Uterus (tissue), 4 donors: ENCODE data around the gene TOMM7. TPM values are rescaled to one million over a fixed set of nuclear protein-coding genes. Genes with fewer than 3 reads are reported as not detected.
"Not testable (repeated sequence)": the region's sequence is repeated elsewhere in the genome, so short reads cannot be mapped to it uniquely, and the experiment has no call there.

Experiments
- DNase-seq, 2 donors: peaks; one replicate each; pipeline ENCODE4 v3.0.0-alpha.2; 2019 to 2020
- H3K27ac ChIP-seq, 2 donors: fragments of 200-600 bp; sonication (generic); 1 replicate in 1 of 2; 2 replicates in 1 of 2; pipeline ENCODE4 v1.5.1; 2016 to 2018
- H3K27me3 ChIP-seq, 2 donors: fragments of 200-600 bp; sonication (generic); one replicate each; pipeline ENCODE4 v1.5.1; 2018 to 2019; ENCODE audit warnings: control low read depth in 1 of 2
- H3K36me3 ChIP-seq, 2 donors: fragments of 200-600 bp; sonication (generic); one replicate each; pipeline ENCODE4 v1.5.1; 2019; ENCODE audit warnings: control low read depth in 1 of 2
- H3K4me1 ChIP-seq, 2 donors: fragments of 200-600 bp; sonication (generic); one replicate each; pipeline ENCODE4 v1.5.1; 2018 to 2019; ENCODE audit warnings: control low read depth in 1 of 2
- H3K4me3 ChIP-seq, 2 donors: fragments of 200-600 bp; sonication (generic); 1 replicate in 1 of 2; 2 replicates in 1 of 2; pipeline ENCODE4 v1.5.1; 2018 to 2019; ENCODE audit warnings: mild to moderate bottlenecking in 1 of 2
- H3K9me3 ChIP-seq, 2 donors: fragments of 200-600 bp; sonication (generic); one replicate each; pipeline ENCODE4 v1.5.1; 2019; ENCODE audit warnings: control low read depth in 1 of 2
- POLR2A ChIP-seq, 2 donors: fragments of 450-650 bp; IDR thresholded peaks; one replicate each; pipeline ENCODE4 v1.6.1; 2016; ENCODE audit warnings: antibody characterized with exemption in 2 of 2, mild to moderate bottlenecking in 1 of 2, moderate library complexity in 1 of 2
- intact Hi-C: fragments of 100-400 bp; cut with DNase I; formaldehyde crosslinking; loops from one replicate; pipeline ENCODE4 v1.15.1; 2023; ENCODE audit warnings: low total_unique reads
- total RNA-seq, 4 donors: library from RNA; depleted of rRNA in 3 of 4; stranded (reverse); fragments of >200 nt in 3 of 4; gene quantifications; one replicate each; pipeline versions ENCODE4 v1.1.0 to v1.2.4, GENCODE V29; 2014 to 2023
- TF ChIP-seq, protein P1 (sequence below), 4 experiments: fragments of 200-600 bp in 2 of 4; fragments of 450-650 bp in 2 of 4; sonication (generic) in 2 of 4; IDR thresholded peaks; one replicate each; pipeline ENCODE4 v1.5.1; 2016 to 2019; ENCODE audit warnings: antibody characterized with exemption in 4 of 4, mild to moderate bottlenecking in 2 of 4, moderate library complexity in 1 of 4
- donor health status: DM: yes; HTN: yes; CAD: no.

The TOMM7 gene
- total RNA-seq, 4 donors from 2014 or later: 73.0 to 411 (median 210) TPM

DNA sequence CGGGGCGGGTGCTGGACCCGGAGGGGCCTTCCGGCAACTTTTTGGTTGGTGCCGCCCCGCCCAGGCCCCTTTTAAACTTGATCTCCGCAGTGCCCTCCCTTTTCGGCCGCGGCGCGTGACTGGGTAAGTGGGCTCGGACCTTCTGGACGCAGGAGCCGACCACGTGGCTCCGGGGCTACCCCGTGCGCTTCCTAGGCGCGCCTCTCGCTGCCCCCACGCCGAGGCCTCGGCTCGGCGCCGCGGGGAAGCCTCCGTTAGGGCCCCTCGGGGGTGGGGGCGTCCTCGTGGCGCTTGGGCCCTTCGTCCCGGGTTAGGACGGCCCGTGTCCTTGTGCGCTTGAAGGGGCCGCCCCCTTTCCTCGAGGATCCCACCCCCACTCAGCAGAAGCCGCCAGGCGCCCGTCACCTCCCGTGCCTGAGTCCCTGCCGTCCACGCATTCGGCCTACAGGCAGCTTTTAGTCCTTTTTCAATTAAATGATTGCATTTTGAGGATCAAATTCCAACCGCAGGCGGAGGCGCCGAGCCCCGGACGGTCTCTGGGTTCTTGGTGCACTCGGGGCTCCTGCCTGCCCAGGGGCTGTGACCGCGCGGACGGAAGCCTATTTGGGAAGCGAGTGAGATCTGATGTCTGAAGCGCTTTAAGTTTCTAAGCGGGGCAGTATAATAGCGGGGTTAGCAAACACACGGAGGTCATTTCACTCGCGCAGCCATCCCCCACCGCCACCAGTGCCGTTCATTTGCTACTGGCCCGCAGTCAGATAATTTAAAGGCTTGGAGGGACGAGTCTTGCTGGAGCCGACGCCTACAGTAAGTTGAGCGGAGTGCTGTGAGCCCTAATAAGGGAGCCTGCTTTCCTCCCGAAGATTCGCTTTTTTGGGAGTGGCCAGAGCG lies 31.8 kb upstream of the TOMM7 start:
- TF ChIP-seq, protein P1, sequence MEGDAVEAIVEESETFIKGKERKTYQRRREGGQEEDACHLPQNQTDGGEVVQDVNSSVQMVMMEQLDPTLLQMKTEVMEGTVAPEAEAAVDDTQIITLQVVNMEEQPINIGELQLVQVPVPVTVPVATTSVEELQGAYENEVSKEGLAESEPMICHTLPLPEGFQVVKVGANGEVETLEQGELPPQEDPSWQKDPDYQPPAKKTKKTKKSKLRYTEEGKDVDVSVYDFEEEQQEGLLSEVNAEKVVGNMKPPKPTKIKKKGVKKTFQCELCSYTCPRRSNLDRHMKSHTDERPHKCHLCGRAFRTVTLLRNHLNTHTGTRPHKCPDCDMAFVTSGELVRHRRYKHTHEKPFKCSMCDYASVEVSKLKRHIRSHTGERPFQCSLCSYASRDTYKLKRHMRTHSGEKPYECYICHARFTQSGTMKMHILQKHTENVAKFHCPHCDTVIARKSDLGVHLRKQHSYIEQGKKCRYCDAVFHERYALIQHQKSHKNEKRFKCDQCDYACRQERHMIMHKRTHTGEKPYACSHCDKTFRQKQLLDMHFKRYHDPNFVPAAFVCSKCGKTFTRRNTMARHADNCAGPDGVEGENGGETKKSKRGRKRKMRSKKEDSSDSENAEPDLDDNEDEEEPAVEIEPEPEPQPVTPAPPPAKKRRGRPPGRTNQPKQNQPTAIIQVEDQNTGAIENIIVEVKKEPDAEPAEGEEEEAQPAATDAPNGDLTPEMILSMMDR (IDR thresholded peaks at IDR 0.05): peak in 2 of 4 experiments; percentile 51
- peak; percentile 43 to 66 for TF ChIP-seq POLR2A (IDR thresholded peaks at IDR 0.05)
- no peaks in the 10 kb centered on the region for H3K9me3 ChIP-seq
- intact Hi-C loops: no loop called here
- peak overlapping the region; percentile 97 to 98 for H3K27ac ChIP-seq
- peak overlapping the region; percentile 76 to 92 for H3K4me3 ChIP-seq
- no peaks in the 10 kb centered on the region for H3K4me1 ChIP-seq
- DNase-seq: peak; percentile 91 to 95
- no peaks in the 10 kb centered on the region for H3K36me3 ChIP-seq
- no peaks in the 10 kb centered on the region for H3K27me3 ChIP-seq

DNA sequence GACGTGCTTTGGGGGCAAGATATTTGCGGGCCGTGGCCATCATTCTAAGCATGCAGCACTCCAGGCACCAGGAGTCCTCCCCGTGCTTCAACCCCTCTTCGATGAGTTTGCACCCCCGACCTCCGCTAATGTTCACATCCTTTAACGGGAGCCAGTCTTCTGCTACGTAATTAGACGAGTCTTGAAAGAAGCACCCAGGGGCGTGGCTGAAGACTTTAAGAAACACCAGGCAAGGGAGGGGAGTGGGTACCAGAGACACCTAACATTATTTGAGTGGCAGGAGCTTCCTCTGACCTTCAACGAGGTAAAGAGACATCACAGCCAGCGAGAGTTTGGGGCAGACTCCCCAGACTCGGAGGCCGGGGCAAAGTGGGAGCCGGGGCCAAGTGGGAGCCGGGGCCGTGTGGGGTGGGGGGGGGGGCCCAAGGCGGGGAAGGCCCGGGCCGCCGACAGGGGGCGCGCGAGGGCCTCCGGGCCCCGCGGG lies 31.1 kb upstream of the TOMM7 start:
- Histone ChIP-seq H3K9me3 (no peaks in the 10 kb centered on the region), H3K27me3 (no peaks in the 10 kb centered on the region), H3K4me1 (no peaks in the 10 kb centered on the region), H3K27ac (peak overlapping the region; percentile 97 to 98), H3K36me3 (no peaks in the 10 kb centered on the region), H3K4me3 (peak overlapping the region; percentile 76 to 92)
- intact Hi-C loops: no loop called here
- peak in 1 of 2 donors; percentile 63 for DNase-seq
- no peak for TF ChIP-seq POLR2A (IDR thresholded peaks at IDR 0.05)
- TF ChIP-seq, protein P1 (IDR thresholded peaks at IDR 0.05): peak in 2 of 4 experiments; percentile 66 to 97

DNA sequence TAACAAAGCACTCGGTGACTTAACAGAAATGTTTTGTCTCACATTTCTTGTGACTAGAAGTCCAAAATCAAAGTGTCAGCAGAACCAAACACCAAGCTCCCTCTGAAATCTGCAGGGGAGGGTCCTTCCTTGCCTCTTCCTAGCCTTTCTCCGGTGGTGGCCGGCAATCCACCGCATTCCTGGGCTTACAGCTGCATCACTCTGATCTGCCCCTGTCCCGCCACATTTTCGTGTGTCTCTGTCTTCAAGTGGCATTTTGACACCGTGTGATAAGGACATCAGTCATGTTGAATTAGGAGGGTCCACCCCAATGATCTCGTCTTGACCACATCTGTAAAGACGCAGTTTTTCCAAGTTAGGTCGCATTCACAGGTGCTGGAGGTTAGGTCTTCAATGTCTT lies 30.5 kb upstream of the TOMM7 start:
- intact Hi-C loops: no loop called here
- no peaks in the 10 kb centered on the region for H3K9me3 ChIP-seq
- no peak overlapping the region for H3K4me3 ChIP-seq
- H3K27me3 ChIP-seq: no peaks in the 10 kb centered on the region
- no peak for DNase-seq
- H3K36me3 ChIP-seq: no peaks in the 10 kb centered on the region
- no peak for TF ChIP-seq POLR2A (IDR thresholded peaks at IDR 0.05)
- TF ChIP-seq, protein P1 (IDR thresholded peaks at IDR 0.05): no peak
- H3K27ac ChIP-seq: peak overlapping the region in 1 of 2 donors; percentile 97
- H3K4me1 ChIP-seq: no peaks in the 10 kb centered on the region

DNA sequence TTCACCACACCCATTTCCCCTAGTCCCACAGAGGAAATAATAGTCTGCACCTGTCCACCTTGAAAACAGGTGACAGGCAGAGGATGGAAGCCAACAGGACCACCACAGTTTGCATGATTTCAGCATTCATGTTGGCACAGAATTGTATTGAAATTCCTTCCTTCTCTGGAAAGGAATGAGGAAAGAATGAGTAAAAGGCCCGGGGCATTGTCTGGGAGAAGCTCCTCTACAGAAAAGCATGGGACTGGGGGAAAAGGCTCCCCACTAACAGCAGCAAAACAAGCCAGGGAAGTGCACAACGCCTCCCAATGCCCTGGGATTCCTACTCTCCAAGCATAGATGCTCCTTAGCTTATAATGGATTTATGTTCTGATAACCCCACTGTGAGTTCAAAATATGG lies 28.5 kb upstream of the TOMM7 start:
- Histone ChIP-seq H3K9me3 (no peaks in the 10 kb centered on the region), H3K36me3 (no peaks in the 10 kb centered on the region), H3K27ac (no peak overlapping the region), H3K4me1 (no peaks in the 10 kb centered on the region), H3K27me3 (no peaks in the 10 kb centered on the region), H3K4me3 (no peak overlapping the region)
- DNase-seq: no peak
- no peak for TF ChIP-seq POLR2A (IDR thresholded peaks at IDR 0.05)
- TF ChIP-seq, protein P1 (IDR thresholded peaks at IDR 0.05): no peak
- intact Hi-C loops: no loop called here

DNA sequence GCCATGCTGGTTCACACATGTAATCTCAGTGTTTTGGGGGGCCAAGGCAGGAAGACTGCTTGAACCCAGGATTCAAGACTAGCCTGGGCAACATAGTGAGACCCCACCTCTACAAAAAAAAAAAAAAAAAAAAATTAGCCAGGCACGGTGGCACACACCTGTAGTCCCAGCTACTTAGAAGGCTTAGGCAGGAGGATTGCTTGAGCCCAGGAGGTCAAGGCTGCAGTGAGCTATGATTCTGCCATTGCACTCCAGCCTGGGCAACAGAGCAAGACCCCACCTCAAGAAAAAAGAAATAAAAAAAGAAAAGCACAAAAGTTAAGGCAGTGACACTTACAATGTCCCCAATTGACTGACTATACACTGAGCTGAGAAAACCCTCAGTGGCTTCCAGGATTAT lies 27.7 kb upstream of the TOMM7 start:
- H3K36me3 ChIP-seq, H3K27me3 ChIP-seq, DNase-seq, H3K9me3 ChIP-seq, intact Hi-C loops, H3K27ac ChIP-seq, H3K4me3 ChIP-seq, H3K4me1 ChIP-seq: not testable (repeated sequence)
